ENCODE results near the gene LBH.

DNA sequence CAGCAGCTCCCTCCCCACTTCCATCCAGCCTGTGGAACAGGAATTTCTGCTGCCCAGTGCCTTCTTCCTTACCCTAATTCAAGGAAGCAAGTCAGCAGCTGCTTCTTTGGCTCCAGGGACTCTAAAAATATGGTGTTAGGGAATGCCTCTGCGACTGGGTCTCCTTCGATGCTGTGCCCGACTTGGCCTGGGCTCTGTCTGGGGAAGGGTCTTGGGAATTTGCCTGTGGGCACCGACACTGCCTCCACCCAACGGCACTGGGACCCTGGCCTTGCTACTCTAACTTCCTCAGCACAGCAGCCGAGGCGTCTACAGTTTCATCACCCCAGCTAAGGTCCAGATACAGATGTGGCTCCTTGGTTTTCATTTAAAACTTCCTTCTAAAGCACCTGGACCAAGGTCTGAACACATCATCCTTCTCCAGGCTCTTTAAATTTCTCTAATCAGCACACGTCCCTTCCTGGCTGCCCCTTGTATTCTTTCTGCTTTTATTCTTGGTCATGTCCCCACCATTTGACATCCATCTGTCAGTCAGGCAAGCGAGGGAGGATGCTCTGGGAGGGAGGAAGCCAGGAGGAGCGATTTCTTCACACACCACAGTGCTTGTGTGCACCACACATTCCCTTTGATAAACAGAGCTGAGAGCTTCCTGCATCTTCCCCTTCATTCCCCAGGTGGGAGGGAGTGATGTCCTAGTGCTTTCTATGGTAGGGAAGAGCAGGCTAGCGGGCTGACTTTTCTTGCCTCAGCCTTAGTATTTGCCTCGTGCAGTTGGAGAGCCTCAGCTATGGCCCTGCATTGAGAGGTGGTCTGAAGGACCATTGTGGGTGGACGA is 6.8 kb downstream of the LBH start:
- TF ChIP-seq, protein P1, sequence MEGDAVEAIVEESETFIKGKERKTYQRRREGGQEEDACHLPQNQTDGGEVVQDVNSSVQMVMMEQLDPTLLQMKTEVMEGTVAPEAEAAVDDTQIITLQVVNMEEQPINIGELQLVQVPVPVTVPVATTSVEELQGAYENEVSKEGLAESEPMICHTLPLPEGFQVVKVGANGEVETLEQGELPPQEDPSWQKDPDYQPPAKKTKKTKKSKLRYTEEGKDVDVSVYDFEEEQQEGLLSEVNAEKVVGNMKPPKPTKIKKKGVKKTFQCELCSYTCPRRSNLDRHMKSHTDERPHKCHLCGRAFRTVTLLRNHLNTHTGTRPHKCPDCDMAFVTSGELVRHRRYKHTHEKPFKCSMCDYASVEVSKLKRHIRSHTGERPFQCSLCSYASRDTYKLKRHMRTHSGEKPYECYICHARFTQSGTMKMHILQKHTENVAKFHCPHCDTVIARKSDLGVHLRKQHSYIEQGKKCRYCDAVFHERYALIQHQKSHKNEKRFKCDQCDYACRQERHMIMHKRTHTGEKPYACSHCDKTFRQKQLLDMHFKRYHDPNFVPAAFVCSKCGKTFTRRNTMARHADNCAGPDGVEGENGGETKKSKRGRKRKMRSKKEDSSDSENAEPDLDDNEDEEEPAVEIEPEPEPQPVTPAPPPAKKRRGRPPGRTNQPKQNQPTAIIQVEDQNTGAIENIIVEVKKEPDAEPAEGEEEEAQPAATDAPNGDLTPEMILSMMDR (IDR thresholded peaks at IDR 0.05) = no peak
- TF ChIP-seq POLR2A (IDR thresholded peaks at IDR 0.05) = no peak

Data from right lobe of liver (tissue), 4 donors.